GM12801 (cell line): ENCODE data around the gene RAET1E.

Experiments used
- CTCF ChIP-seq: IDR thresholded peaks from one replicate; pipeline ENCODE4 v1.5.1; 2011; ENCODE audit warnings: control low read depth; ENCODE audit not compliant: insufficient read length; ENCODE audit errors: extremely low read depth

The RAET1E gene

GRCh38 chr6:149852881-149853280 lies 45.0 kb downstream of the RAET1E start:
- TF ChIP-seq CTCF, result no peak

GRCh38 chr6:149852180-149852579 lies 45.7 kb downstream of the RAET1E start:
- TF ChIP-seq CTCF, result no peak

- no peak for TF ChIP-seq CTCF
Observed at GRCh38 chr6:149851461-149852110, 46.3 kb downstream of the RAET1E start.
